Naive thymus-derived CD8-positive, alpha-beta T cell (primary cell): ENCODE results near the gene FAM25A. TPM values are rescaled to one million over a fixed set of nuclear protein-coding genes. Genes with fewer than 3 reads are reported as not detected.
"Not testable (repeated sequence)": the region's sequence is repeated elsewhere in the genome, so short reads cannot be mapped to it uniquely, and the experiment has no call there.

Source experiments
- ATAC-seq, 2 donors: fragments of 150-1000 bp; cut with Tn5 transposase in 1 of 2; sonication (Bioruptor Pico), chemical (Tn5 transposase) in 1 of 2; 1 replicate in 1 of 2; 2 replicates in 1 of 2; pipeline ENCODE4 v1.10.0; 2021; ENCODE audit warnings: mild to moderate bottlenecking in 2 of 2, moderate library complexity in 2 of 2
- POLR2A ChIA-PET: fragments of 350-600 bp; sonication (Branson Sonifier 250); formaldehyde crosslinking; loops from one replicate; lab custom pipeline; 2021; ENCODE audit warnings: antibody characterized with exemption; lab: Charles Lee
- DNase-seq, 10 donors: peaks; one replicate each; pipeline versions ENCODE4 v3.0.0 to v3.0.0-alpha.2; 2020 to 2022
- H3K27ac Mint-ChIP-seq, 10 donors: one replicate each; pipeline ENCODE4 v1.8.0; 2020 to 2022; ENCODE audit warnings: mild to moderate bottlenecking in 10 of 10, mixed read lengths in 10 of 10, moderate library complexity in 4 of 10, inconsistent platforms in 1 of 10
- H3K27me3 Mint-ChIP-seq, 5 donors: one replicate each; pipeline ENCODE4 v1.8.0; 2021 to 2022; ENCODE audit warnings: mixed read lengths in 5 of 5
- H3K36me3 Mint-ChIP-seq, 3 donors: one replicate each; pipeline ENCODE4 v1.8.0; 2020 to 2022; ENCODE audit warnings: mixed read lengths in 3 of 3, mild to moderate bottlenecking in 2 of 3, inconsistent platforms in 1 of 3
- H3K4me1 Mint-ChIP-seq, 4 donors: one replicate each; pipeline ENCODE4 v1.8.0; 2021 to 2022; ENCODE audit warnings: mixed read lengths in 4 of 4
- H3K4me3 Mint-ChIP-seq, 10 donors: one replicate each; pipeline ENCODE4 v1.8.0; 2020 to 2022; ENCODE audit warnings: mild to moderate bottlenecking in 10 of 10, mixed read lengths in 10 of 10, moderate library complexity in 6 of 10, inconsistent platforms in 1 of 10
- H3K9me3 Mint-ChIP-seq, 9 donors: one replicate each; pipeline ENCODE4 v1.8.0; 2020 to 2022; ENCODE audit warnings: mixed read lengths in 9 of 9, mild to moderate bottlenecking in 3 of 9, inconsistent platforms in 1 of 9, moderate library complexity in 1 of 9
- polyA plus RNA-seq, 3 donors: library from polyadenylated mRNA; unstranded; fragments of 300-500 nt; fragmentation: Illumina TruSeq; gene quantifications; one replicate each; pipeline ENCODE4 v1.2.3, GENCODE V29; 2021
- total RNA-seq, 8 experiments: library from RNA in 2 of 8; stranded (reverse) in 2 of 8; gene quantifications; one replicate each; pipeline ENCODE4 v1.2.3 and lab custom pipeline; 2021 to 2026

The FAM25A gene
- total and polyA plus RNA-seq, 5 experiments from 2014 or later: not detected

DNA sequence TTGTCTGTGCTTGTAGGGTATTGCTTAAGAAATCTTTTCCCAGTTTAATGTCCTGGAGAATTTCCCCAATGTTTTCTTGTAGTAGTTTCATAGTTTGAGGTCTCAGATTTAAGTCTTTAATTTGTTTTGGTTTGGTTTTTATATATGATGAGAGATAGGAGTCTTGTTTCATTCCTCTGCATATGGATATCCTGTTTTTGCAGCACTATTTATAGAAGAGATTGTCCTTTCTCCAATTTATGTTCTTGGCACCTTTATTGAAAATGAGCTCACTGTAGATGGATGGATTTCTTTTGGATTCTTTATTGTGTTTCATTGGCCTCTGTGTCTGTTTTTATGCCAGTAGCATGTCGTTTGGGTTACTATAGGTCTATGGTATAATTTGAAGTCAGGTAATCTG, 31.6 kb upstream of the FAM25A start:
- POLR2A ChIA-PET: no interaction called here
- Mint-ChIP-seq H3K4me3 (no peak overlapping the region), H3K9me3 (no peaks in the 10 kb centered on the region), H3K27me3 (peaks cover 0 to 22% (median 10%) of the 10 kb centered on the region in 5 donors), H3K4me1 (no peaks in the 10 kb centered on the region), H3K36me3 (no peaks in the 10 kb centered on the region), H3K27ac (no peak overlapping the region)
- ATAC-seq (no peak), DNase-seq (no peak)

DNA sequence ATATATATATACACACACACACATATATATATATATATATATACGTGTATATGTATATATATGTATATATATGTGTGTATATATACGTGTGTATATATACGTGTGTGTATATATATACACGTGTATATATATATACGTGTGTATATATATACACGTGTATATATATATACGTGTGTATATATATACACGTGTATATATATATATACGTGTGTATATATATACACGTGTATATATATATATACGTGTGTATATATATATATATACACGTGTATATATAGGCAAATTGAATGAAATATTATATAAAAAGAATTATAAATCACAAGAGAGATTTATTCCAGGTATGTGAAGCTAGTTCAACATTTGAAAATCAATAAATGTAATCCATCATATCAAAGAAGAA, 28.7 kb upstream of the FAM25A start:
- POLR2A ChIA-PET, DNase-seq, H3K4me3 Mint-ChIP-seq, ATAC-seq, H3K27ac Mint-ChIP-seq, H3K9me3 Mint-ChIP-seq, H3K4me1 Mint-ChIP-seq, H3K36me3 Mint-ChIP-seq: not testable (repeated sequence)
- peaks cover 0 to 22% (median 10%) of the 10 kb centered on the region in 5 donors for H3K27me3 Mint-ChIP-seq

DNA sequence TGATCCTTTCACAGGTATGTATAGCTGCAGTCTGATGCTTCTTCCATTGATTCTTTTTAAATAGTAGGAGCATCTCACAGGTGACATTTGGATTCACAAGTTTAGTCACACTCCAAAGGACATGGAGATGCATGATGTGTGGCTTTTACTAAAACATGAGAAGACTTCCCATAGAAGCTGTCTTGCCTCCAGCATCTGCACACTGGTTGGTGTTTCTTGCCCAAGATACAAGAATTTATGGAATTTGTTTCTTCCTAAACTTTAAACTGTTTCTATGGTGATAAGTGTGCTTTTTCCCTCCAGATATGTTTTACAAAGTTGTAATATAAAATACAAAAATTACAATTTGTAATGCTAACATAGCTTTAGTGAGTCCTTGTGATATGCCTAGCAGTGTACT, 27.6 kb upstream of the FAM25A start:
- no peaks in the 10 kb centered on the region for H3K36me3 Mint-ChIP-seq
- H3K9me3 Mint-ChIP-seq: no peaks in the 10 kb centered on the region
- POLR2A ChIA-PET: no interaction called here
- H3K27me3 Mint-ChIP-seq: peaks cover 0 to 19% (median 10%) of the 10 kb centered on the region in 5 donors
- ATAC-seq (no peak), DNase-seq (no peak)
- H3K27ac Mint-ChIP-seq: no peak overlapping the region
- no peak overlapping the region for H3K4me3 Mint-ChIP-seq
- no peaks in the 10 kb centered on the region for H3K4me1 Mint-ChIP-seq

GRCh38 chr10:86992929-86993328, 27.2 kb upstream of the FAM25A start:
- ATAC-seq (no peak), DNase-seq (no peak)
- Mint-ChIP-seq H3K36me3 (no peaks in the 10 kb centered on the region), H3K27me3 (peaks cover 0 to 19% (median 10%) of the 10 kb centered on the region in 5 donors), H3K9me3 (no peaks in the 10 kb centered on the region), H3K4me1 (no peaks in the 10 kb centered on the region), H3K27ac (no peak overlapping the region), H3K4me3 (no peak overlapping the region)
- POLR2A ChIA-PET: no interaction called here

DNA sequence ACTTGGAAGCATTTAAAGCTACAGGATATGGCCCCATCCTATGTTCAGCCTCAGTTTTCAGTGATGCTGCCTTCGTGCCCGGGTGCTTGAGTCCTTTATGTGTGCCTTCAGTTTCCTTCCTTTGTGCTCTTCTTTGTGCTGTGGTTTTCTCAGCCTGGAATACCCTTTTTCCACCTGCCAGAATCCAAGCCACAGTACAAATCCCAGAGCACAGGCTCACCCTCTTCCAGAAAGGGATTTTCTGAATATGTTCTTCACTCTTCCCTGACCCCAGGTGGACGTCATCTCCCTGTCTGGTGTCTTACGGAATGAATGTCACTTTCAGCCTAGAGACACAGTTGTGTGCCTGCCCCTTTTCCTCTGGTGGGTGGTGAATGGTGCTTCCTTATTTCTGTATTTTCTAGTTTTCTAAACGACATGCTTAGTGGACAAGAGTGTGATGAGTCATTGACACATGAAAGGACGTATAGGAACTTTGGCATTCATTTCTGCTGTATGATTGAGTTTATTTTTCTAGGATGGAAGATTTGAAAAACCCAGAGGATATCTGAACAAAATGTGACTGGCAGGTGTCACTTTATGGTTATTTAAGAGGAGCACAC, 20.2 kb upstream of the FAM25A start:
- POLR2A ChIA-PET: interaction anchor here (0.6 kb wide), 1 partner anchor 14 kb away, joined by 3 read pairs; no protein-coding TSS in a partner anchor
- DNase-seq, H3K4me1 Mint-ChIP-seq, H3K27me3 Mint-ChIP-seq, H3K4me3 Mint-ChIP-seq, H3K36me3 Mint-ChIP-seq, H3K27ac Mint-ChIP-seq, H3K9me3 Mint-ChIP-seq, ATAC-seq: not testable (repeated sequence)

- POLR2A ChIA-PET: interaction anchor here (0.6 kb wide), 2 partner anchors 15 to 65 kb away, joined by 3 to 4 read pairs; no protein-coding TSS in a partner anchor
- Mint-ChIP-seq H3K36me3 (no peaks in the 10 kb centered on the region), H3K4me1 (no peaks in the 10 kb centered on the region), H3K27me3 (no peaks in the 10 kb centered on the region), H3K4me3 (no peak overlapping the region), H3K9me3 (no peaks in the 10 kb centered on the region), H3K27ac (no peak overlapping the region)
- DNase-seq (no peak), ATAC-seq (no peak)
These were observed 19.6 kb upstream of the FAM25A start for GRCh38 chr10:87000491-87000890.

GRCh38 chr10:87007124-87007523, 13.0 kb upstream of the FAM25A start:
- DNase-seq, H3K4me3 Mint-ChIP-seq, H3K36me3 Mint-ChIP-seq, H3K27ac Mint-ChIP-seq, H3K27me3 Mint-ChIP-seq, H3K4me1 Mint-ChIP-seq, H3K9me3 Mint-ChIP-seq, ATAC-seq: not testable (repeated sequence)
- POLR2A ChIA-PET: interaction anchor here (0.9 kb wide), 1 partner anchor 325 kb away, joined by 3 read pairs; no protein-coding TSS in a partner anchor

DNA sequence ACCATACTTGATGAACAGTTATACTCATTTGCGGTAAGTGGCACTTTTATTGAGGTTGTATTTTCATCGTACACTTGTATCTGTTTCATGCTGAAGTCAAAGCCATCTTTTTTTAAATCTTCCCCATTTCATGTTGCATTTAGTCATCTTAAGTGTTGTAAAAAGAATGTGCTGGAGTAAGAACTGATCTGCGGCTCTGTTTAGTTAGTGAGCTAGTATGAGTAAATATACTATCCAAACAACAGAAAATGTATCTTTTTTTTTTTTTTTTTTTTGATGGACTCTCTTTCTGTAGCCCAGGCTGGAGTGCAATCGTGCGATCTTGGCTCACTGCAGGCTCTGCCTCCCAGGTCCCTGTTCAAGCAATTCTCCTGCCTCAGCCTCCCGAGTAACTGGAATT, 12.4 kb upstream of the FAM25A start:
- H3K36me3 Mint-ChIP-seq, H3K4me3 Mint-ChIP-seq, H3K4me1 Mint-ChIP-seq, H3K27me3 Mint-ChIP-seq, H3K27ac Mint-ChIP-seq, H3K9me3 Mint-ChIP-seq, DNase-seq, ATAC-seq: not testable (repeated sequence)
- POLR2A ChIA-PET: interaction anchor here (0.6 kb wide), 1 partner anchor 26 kb away, joined by 3 read pairs; no protein-coding TSS in a partner anchor

- H3K36me3 Mint-ChIP-seq, H3K27me3 Mint-ChIP-seq, H3K9me3 Mint-ChIP-seq, DNase-seq, H3K27ac Mint-ChIP-seq, ATAC-seq, H3K4me1 Mint-ChIP-seq, POLR2A ChIA-PET, H3K4me3 Mint-ChIP-seq: not testable (repeated sequence)
These were observed 11.8 kb upstream of the FAM25A start for GRCh38 chr10:87008303-87008702.

DNA sequence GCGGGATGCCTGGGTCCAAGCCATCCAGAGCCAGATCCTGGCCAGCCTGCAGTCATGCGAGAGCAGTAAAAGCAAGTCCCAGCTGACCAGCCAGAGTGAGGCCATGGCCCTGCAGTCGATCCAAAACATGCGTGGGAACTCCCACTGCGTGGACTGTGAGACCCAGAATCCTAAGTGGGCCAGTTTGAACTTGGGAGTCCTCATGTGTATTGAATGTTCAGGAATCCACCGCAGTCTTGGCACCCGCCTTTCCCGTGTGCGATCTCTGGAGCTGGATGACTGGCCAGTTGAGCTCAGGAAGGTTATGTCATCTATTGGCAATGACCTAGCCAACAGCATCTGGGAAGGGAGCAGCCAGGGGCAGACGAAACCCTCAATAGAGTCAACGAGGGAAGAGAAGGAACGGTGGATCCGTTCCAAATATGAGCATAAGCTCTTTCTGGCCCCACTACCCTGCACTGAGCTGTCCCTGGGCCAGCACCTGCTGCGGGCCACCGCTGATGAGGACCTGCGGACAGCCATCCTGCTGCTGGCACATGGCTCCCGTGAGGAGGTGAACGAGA, 10.9 kb upstream of the FAM25A start:
- H3K4me3 Mint-ChIP-seq, DNase-seq, H3K36me3 Mint-ChIP-seq, H3K4me1 Mint-ChIP-seq, H3K27ac Mint-ChIP-seq, H3K27me3 Mint-ChIP-seq, H3K9me3 Mint-ChIP-seq, POLR2A ChIA-PET, ATAC-seq: not testable (repeated sequence)

- DNase-seq, H3K9me3 Mint-ChIP-seq, H3K27me3 Mint-ChIP-seq, POLR2A ChIA-PET, H3K27ac Mint-ChIP-seq, H3K36me3 Mint-ChIP-seq, H3K4me3 Mint-ChIP-seq, H3K4me1 Mint-ChIP-seq, ATAC-seq: not testable (repeated sequence)
These were observed 6.6 kb upstream of the FAM25A start for GRCh38 chr10:87013528-87013927.

DNA sequence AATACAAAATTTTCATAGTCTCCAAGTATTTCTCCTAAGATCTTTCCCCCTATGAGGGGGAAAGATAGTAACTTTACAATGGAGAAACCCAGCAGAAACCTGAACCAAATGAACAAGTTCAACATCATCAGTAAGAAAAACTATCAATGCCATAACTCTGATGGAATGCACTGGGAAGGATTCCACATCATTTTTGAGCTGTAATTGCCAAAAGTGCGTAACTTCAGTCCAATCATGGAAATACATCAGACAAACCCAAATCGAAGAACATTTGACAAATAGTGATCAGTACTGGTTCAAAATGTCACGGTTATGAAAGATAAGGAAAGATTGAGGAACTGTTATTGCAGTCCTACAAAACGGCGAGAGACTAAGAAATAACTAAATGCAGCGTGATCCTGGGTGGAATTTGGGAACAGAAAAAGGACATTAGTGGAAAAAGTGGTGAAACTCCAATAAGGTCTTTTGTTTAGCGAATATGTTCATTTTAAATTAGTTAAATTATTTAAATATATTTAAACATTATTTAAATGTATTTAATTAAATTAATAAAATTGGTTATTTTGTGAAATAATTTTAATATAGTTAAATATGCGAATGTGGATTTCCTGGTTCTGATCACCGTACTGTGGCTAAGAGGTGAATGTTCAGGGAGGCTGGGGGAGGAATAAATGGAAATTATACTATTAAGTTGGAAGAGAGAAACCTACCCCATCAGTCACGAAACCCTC, 4.9 kb upstream of the FAM25A start:
- H3K4me1 Mint-ChIP-seq, H3K4me3 Mint-ChIP-seq, H3K36me3 Mint-ChIP-seq, DNase-seq, H3K9me3 Mint-ChIP-seq, H3K27me3 Mint-ChIP-seq, POLR2A ChIA-PET, ATAC-seq, H3K27ac Mint-ChIP-seq: not testable (repeated sequence)

DNA sequence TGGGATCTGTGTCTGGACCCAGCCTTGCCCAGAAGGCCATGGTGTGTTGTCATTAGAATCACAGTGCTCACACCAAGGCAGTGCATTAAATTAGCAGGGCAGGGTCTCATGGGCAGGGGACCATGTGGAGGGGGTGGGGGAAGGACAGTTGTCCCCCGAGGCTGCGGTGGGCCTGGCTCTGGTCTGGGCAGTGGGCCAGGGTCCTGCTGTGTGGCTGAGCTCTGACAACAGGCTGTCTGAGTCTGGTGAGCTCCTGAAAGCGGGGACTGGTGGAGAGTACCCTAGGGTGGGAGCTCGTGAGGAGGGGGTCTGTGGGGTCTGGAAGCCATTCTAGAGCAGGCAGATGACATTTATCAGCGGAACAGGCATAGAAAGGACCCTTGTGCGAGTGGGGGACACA, 2.0 kb upstream of the FAM25A start:
- H3K4me3 Mint-ChIP-seq, DNase-seq, H3K4me1 Mint-ChIP-seq, H3K36me3 Mint-ChIP-seq, POLR2A ChIA-PET, H3K27ac Mint-ChIP-seq, H3K9me3 Mint-ChIP-seq, ATAC-seq, H3K27me3 Mint-ChIP-seq: not testable (repeated sequence)
